GM18858 (cell line): Measurements from ENCODE around the gene PGAM2.

Experiments used
- ATAC-seq: cut with Tn5 transposase; IDR thresholded peaks from one replicate; pipeline ENCODE4 v1.9.1; 2021; ENCODE audit not compliant: unreplicated experiment

PGAM2 gene

GRCh38 chr7:44103923-44104859 lies 38.8 kb upstream of the PGAM2 start, which contains the start of gene AEBP1:
AEBP1 (plus strand) TSS chr7:44104345; CDS start chr7:44104666, 321 bp downstream.
- ATAC-seq = no peak

- ATAC-seq = no peak
These were observed 38.2 kb upstream of the PGAM2 start for GRCh38 chr7:44103566-44103922.

- no peak for ATAC-seq
These were observed 37.6 kb upstream of the PGAM2 start for GRCh38 chr7:44102846-44103565.

GRCh38 chr7:44101966-44102845 lies 36.8 kb upstream of the PGAM2 start:
- no peak for ATAC-seq

GRCh38 chr7:44101303-44101965 lies 36.1 kb upstream of the PGAM2 start:
- no peak for ATAC-seq

- no peak for ATAC-seq
These were observed 35.3 kb upstream of the PGAM2 start for GRCh38 chr7:44100458-44101302.

- ATAC-seq = no peak
These were observed 34.3 kb upstream of the PGAM2 start for GRCh38 chr7:44099669-44100068.

GRCh38 chr7:44098092-44099068 lies 33.0 kb upstream of the PGAM2 start:
- ATAC-seq = no peak

GRCh38 chr7:44097064-44097932 lies 31.9 kb upstream of the PGAM2 start:
- ATAC-seq = peak; percentile 60

GRCh38 chr7:44096326-44096881 lies 31.0 kb upstream of the PGAM2 start:
- no peak for ATAC-seq

GRCh38 chr7:44095781-44096180 lies 30.4 kb upstream of the PGAM2 start:
- ATAC-seq = no peak

- ATAC-seq = no peak
These were observed 29.7 kb upstream of the PGAM2 start for GRCh38 chr7:44094883-44095592.

- ATAC-seq = no peak
These were observed 29.0 kb upstream of the PGAM2 start for GRCh38 chr7:44094365-44094764.

- no peak for ATAC-seq
These were observed 27.8 kb upstream of the PGAM2 start for GRCh38 chr7:44093102-44093641.

- no peak for ATAC-seq
These were observed 22.8 kb upstream of the PGAM2 start for GRCh38 chr7:44087911-44088838.
